Neural cell (in vitro differentiated cells): ENCODE data around the gene CD83. TPM values are rescaled to one million over a fixed set of nuclear protein-coding genes. Genes with fewer than 3 reads are reported as not detected.

Source experiments
- H2AFZ ChIP-seq: fragments of 200-600, 300-800 bp; sonication (generic), shearing (Covaris generic); 2 replicates; pipeline ENCODE4 v1.6.0; 2014; ENCODE audit warnings: low read depth, mild to moderate bottlenecking, antibody characterized with exemption, low read length, moderate library complexity
- H3F3A ChIP-seq: fragments of 200-600 bp; shearing (Covaris generic); 2 replicates; pipeline ENCODE4 v1.6.1; 2016; ENCODE audit warnings: mild to moderate bottlenecking, moderate library complexity, mixed read lengths, antibody characterized with exemption, low read length; ENCODE audit not compliant: insufficient read depth, poor library complexity, severe bottlenecking
- H3K27ac ChIP-seq: fragments of 200-600, 300-800 bp; sonication (generic), shearing (Covaris generic); 2 replicates; pipeline ENCODE4 v1.5.1; 2014; ENCODE audit warnings: mild to moderate bottlenecking, low read length, moderate library complexity
- H3K27me3 ChIP-seq: fragments of 300-800, 200-600 bp; sonication (generic), shearing (Covaris generic); 2 replicates; pipeline ENCODE4 v1.6.0; 2014; ENCODE audit warnings: mild to moderate bottlenecking, low read depth, low read length, moderate library complexity; ENCODE audit not compliant: insufficient read depth
- H3K36me3 ChIP-seq: fragments of 300-800, 200-600 bp; sonication (generic), shearing (Covaris generic); 2 replicates; pipeline ENCODE4 v1.5.1; 2014; ENCODE audit warnings: mild to moderate bottlenecking, antibody characterized with exemption, low read length, moderate library complexity; ENCODE audit not compliant: insufficient read depth
- H3K4me2 ChIP-seq: fragments of 300-800, 200-600 bp; sonication (generic), shearing (Covaris generic); 2 replicates; pipeline ENCODE4 v1.6.0; 2014; ENCODE audit warnings: mild to moderate bottlenecking, low read length
- H3K4me3 ChIP-seq: fragments of 300-800, 200-600 bp; sonication (generic), shearing (Covaris generic); 2 replicates; pipeline ENCODE4 v1.5.1; 2014; ENCODE audit warnings: mild to moderate bottlenecking, low read length, moderate library complexity
- H3K79me2 ChIP-seq: fragments of 200-600 bp; shearing (Covaris generic); replicated peaks from 2 replicates; pipeline ENCODE4 v1.6.0; 2014; ENCODE audit warnings: mild to moderate bottlenecking, low read length, moderate library complexity; ENCODE audit not compliant: insufficient read depth
- H3K9ac ChIP-seq: fragments of 300-800, 200-600 bp; sonication (generic), shearing (Covaris generic); 2 replicates; pipeline ENCODE4 v1.6.1; 2016; ENCODE audit warnings: mild to moderate bottlenecking, low read length, mixed read lengths
- H3K9me2 ChIP-seq: fragments of 200-600 bp; shearing (Covaris generic); 2 replicates; pipeline ENCODE4 v1.6.1; 2016; ENCODE audit warnings: mild to moderate bottlenecking, low read length, mixed read lengths; ENCODE audit not compliant: insufficient read depth
- H3K9me3 ChIP-seq: fragments of 200-600, 300-800 bp; sonication (generic), shearing (Covaris generic); 2 replicates; pipeline ENCODE4 v1.6.1; 2016; ENCODE audit warnings: mild to moderate bottlenecking, mixed run types, low read length, moderate library complexity, mixed read lengths
- H4K20me1 ChIP-seq: fragments of 200-600 bp; shearing (Covaris generic); 2 replicates; pipeline ENCODE4 v1.6.1; 2016; ENCODE audit warnings: mild to moderate bottlenecking, mixed run types; ENCODE audit not compliant: insufficient read depth
- EP300 ChIP-seq: fragments of 450-650 bp; conservative IDR thresholded peaks from 2 replicates; pipeline ENCODE4 v1.6.1; 2014; ENCODE audit warnings: antibody characterized with exemption, mild to moderate bottlenecking, moderate library complexity; ENCODE audit not compliant: poor library complexity, severe bottlenecking
- EZH2 ChIP-seq: fragments of 200-600, 300-800 bp; shearing (Covaris generic), sonication (generic); IDR thresholded peaks from 2 replicates; pipeline ENCODE4 v1.6.1; 2014; ENCODE audit warnings: antibody characterized with exemption, low read length, borderline replicate concordance, mild to moderate bottlenecking; ENCODE audit not compliant: insufficient read depth, poor library complexity, severe bottlenecking
- MXI1 ChIP-seq: fragments of 450-650 bp; conservative IDR thresholded peaks from 2 replicates; pipeline ENCODE4 v1.6.1; 2014; ENCODE audit warnings: antibody characterized with exemption, mild to moderate bottlenecking; ENCODE audit not compliant: poor library complexity, severe bottlenecking
- POLR2AphosphoS5 ChIP-seq: IDR thresholded peaks from 2 replicates; pipeline ENCODE4 v1.6.1; 2012
- RAD21 ChIP-seq: fragments of 450-650 bp; conservative IDR thresholded peaks from 2 replicates; pipeline ENCODE4 v1.6.1; 2014; ENCODE audit warnings: antibody characterized with exemption, mild to moderate bottlenecking, moderate library complexity
- SMC3 ChIP-seq: fragments of 450-650 bp; conservative IDR thresholded peaks from 2 replicates; pipeline ENCODE4 v1.6.1; 2014; ENCODE audit warnings: antibody characterized with exemption, mild to moderate bottlenecking, moderate library complexity; ENCODE audit not compliant: poor library complexity
- TAF1 ChIP-seq: IDR thresholded peaks from 2 replicates; pipeline ENCODE4 v1.6.1; 2012; ENCODE audit warnings: low read depth
- polyA plus RNA-seq: library from polyadenylated mRNA; depleted of rRNA; stranded (reverse); fragments of >200 nt; gene quantifications from 2 replicates; pipeline ENCODE4 v1.2.3, GENCODE V29; 2014
- TF ChIP-seq, protein P1 (sequence below): IDR thresholded peaks from 2 replicates; pipeline ENCODE4 v1.6.1; 2012; ENCODE audit warnings: borderline replicate concordance
- TF ChIP-seq, protein P2 (sequence below): fragments of 450-650 bp; IDR thresholded peaks from 2 replicates; pipeline ENCODE4 v1.5.1; 2014; ENCODE audit warnings: antibody characterized with exemption, mild to moderate bottlenecking, moderate library complexity; ENCODE audit not compliant: poor library complexity, severe bottlenecking

Gene CD83
- polyA plus RNA-seq, 1 donor from 2014 or later = 17.0 TPM

DNA sequence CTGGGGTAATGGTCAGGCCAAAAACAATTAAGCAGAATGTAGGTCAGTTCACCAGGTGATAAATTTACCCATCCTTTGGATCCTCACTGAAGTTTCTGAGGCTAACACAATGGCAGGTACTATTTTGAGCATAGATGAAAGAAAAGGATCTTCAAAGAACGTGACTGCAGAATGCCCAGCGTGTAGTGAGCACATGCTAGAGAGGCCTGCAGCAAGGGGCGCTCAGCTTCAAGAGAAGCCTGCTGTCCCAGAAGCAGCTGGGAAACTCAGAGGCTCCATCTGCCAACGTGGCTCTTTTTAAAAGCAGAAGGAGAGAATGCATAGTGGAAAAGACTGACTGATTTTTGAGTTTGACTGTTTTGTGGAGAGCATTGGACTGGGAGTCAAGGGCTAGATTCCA, 57.4 kb downstream of the CD83 start:
- H3K9me2 ChIP-seq = no peaks in the 10 kb centered on the region
- H3F3A ChIP-seq = no peaks in the 10 kb centered on the region
- H3K36me3 ChIP-seq = no peaks in the 10 kb centered on the region
- H3K4me3 ChIP-seq = no peak overlapping the region
- no peaks in the 10 kb centered on the region for H3K27me3 ChIP-seq
- TF ChIP-seq EP300 (no peak), EZH2 (no peak), TAF1 (no peak), MXI1 (no peak), POLR2AphosphoS5 (no peak), RAD21 (no peak), SMC3 (no peak)
- TF ChIP-seq, protein P1, sequence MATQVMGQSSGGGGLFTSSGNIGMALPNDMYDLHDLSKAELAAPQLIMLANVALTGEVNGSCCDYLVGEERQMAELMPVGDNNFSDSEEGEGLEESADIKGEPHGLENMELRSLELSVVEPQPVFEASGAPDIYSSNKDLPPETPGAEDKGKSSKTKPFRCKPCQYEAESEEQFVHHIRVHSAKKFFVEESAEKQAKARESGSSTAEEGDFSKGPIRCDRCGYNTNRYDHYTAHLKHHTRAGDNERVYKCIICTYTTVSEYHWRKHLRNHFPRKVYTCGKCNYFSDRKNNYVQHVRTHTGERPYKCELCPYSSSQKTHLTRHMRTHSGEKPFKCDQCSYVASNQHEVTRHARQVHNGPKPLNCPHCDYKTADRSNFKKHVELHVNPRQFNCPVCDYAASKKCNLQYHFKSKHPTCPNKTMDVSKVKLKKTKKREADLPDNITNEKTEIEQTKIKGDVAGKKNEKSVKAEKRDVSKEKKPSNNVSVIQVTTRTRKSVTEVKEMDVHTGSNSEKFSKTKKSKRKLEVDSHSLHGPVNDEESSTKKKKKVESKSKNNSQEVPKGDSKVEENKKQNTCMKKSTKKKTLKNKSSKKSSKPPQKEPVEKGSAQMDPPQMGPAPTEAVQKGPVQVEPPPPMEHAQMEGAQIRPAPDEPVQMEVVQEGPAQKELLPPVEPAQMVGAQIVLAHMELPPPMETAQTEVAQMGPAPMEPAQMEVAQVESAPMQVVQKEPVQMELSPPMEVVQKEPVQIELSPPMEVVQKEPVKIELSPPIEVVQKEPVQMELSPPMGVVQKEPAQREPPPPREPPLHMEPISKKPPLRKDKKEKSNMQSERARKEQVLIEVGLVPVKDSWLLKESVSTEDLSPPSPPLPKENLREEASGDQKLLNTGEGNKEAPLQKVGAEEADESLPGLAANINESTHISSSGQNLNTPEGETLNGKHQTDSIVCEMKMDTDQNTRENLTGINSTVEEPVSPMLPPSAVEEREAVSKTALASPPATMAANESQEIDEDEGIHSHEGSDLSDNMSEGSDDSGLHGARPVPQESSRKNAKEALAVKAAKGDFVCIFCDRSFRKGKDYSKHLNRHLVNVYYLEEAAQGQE = no peak
- TF ChIP-seq, protein P2, sequence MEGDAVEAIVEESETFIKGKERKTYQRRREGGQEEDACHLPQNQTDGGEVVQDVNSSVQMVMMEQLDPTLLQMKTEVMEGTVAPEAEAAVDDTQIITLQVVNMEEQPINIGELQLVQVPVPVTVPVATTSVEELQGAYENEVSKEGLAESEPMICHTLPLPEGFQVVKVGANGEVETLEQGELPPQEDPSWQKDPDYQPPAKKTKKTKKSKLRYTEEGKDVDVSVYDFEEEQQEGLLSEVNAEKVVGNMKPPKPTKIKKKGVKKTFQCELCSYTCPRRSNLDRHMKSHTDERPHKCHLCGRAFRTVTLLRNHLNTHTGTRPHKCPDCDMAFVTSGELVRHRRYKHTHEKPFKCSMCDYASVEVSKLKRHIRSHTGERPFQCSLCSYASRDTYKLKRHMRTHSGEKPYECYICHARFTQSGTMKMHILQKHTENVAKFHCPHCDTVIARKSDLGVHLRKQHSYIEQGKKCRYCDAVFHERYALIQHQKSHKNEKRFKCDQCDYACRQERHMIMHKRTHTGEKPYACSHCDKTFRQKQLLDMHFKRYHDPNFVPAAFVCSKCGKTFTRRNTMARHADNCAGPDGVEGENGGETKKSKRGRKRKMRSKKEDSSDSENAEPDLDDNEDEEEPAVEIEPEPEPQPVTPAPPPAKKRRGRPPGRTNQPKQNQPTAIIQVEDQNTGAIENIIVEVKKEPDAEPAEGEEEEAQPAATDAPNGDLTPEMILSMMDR = no peak
- H4K20me1 ChIP-seq = no peaks in the 10 kb centered on the region
- H2AFZ ChIP-seq = no peak overlapping the region
- no peaks in the 10 kb centered on the region for H3K79me2 ChIP-seq
- no peak overlapping the region for H3K4me2 ChIP-seq
- H3K27ac ChIP-seq = no peak overlapping the region
- H3K9ac ChIP-seq = no peak overlapping the region
- peaks cover 3% of the 10 kb centered on the region for H3K9me3 ChIP-seq

DNA sequence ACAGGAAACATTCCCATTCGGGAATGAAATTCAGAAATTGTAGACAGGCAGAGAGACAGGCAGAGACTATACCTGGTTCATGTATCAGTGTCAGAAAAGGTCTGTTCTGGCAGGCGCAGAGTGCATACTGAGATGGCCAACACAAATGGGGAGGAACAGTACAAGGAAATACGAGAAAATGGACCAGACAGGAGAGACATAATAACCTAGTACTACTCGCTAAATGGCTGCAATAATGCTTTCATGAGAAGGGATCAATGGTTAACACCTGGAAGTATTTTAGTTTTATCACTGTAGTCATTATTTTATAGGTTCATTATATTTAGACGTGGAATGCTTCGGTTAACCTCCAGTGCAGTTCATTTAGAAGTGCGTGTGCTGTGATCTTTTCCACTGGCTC, 58.9 kb downstream of the CD83 start:
- H3K4me2 ChIP-seq = no peak overlapping the region
- H3K4me3 ChIP-seq = no peak overlapping the region
- no peaks in the 10 kb centered on the region for H3K79me2 ChIP-seq
- TF ChIP-seq RAD21 (no peak), SMC3 (no peak), EZH2 (no peak), TAF1 (no peak), POLR2AphosphoS5 (no peak), MXI1 (no peak), EP300 (no peak)
- TF ChIP-seq, protein P2 = no peak
- TF ChIP-seq, protein P1 = no peak
- no peak overlapping the region for H2AFZ ChIP-seq
- H3F3A ChIP-seq = no peaks in the 10 kb centered on the region
- no peaks in the 10 kb centered on the region for H3K36me3 ChIP-seq
- no peaks in the 10 kb centered on the region for H3K9me3 ChIP-seq
- no peak overlapping the region for H3K27ac ChIP-seq
- H3K9ac ChIP-seq = no peak overlapping the region
- H3K9me2 ChIP-seq = no peaks in the 10 kb centered on the region
- no peaks in the 10 kb centered on the region for H4K20me1 ChIP-seq
- no peaks in the 10 kb centered on the region for H3K27me3 ChIP-seq
